GM12892 (cell line): Measurements from ENCODE around the gene CCDC38.

Experiments
- POLR2A ChIP-seq: IDR thresholded peaks from 2 replicates; pipeline ENCODE4 v1.6.1; 2011; ENCODE audit warnings: low read depth, low read length, control low read depth
- POLR2AphosphoS5 ChIP-seq: IDR thresholded peaks from 2 replicates; pipeline ENCODE4 v1.6.1; 2011; ENCODE audit warnings: low read depth, low read length, control low read depth

DNA sequence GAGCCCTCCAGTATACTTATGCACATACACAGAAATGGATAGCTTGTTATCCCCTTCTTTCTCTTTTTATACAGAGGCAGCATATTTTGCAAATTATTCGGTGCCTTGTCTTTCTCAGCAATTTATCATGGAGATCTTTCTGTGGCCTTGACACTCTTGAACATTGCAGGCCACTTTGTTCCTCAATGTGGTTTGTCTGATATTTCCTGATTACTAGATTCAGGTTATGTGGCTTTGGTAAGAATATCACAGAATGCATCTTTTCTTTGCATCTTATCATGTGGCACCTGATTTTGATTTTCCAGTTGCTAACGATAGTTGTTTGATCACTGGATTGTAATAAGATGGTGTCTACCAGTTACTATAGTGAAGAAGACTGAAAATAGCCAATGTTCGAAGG lies 90.8 kb downstream of the CCDC38 start:
- TF ChIP-seq POLR2AphosphoS5 (no peak), POLR2A (no peak)
